GM23338 (cell line): ENCODE results near the gene SLC6A5. TPM values are rescaled to one million over a fixed set of nuclear protein-coding genes. Genes with fewer than 3 reads are reported as not detected.

ENCODE experiments used
- ATAC-seq: fragments of 200-7000 bp; cut with Tn5 transposase; 3 replicates; pipeline ENCODE4 v1.9.1; 2020
- DNase-seq: peaks from one replicate; pipeline ENCODE4 v3.0.0-alpha.2; 2015; ENCODE audit warnings: low spot score
- H2AFZ ChIP-seq: fragments of 200-600 bp; sonication (generic); 2 replicates; pipeline ENCODE4 v1.8.0; 2016; ENCODE audit warnings: antibody characterized with exemption, mild to moderate bottlenecking, moderate library complexity
- H3F3A ChIP-seq: fragments of 200-600 bp; sonication (generic); replicated peaks from 2 replicates; pipeline ENCODE4 v1.8.0; 2017; ENCODE audit warnings: antibody characterized with exemption, mixed run types, low read depth
- H3K27ac ChIP-seq: fragments of 200-600 bp; sonication (generic); 2 replicates; pipeline ENCODE4 v1.6.1; 2016; ENCODE audit warnings: low read depth
- H3K27me3 ChIP-seq: fragments of 200-600 bp; sonication (generic); 2 replicates; pipeline ENCODE4 v1.8.0; 2016; ENCODE audit warnings: mild to moderate bottlenecking, mixed run types, moderate library complexity; ENCODE audit not compliant: insufficient read depth
- H3K36me3 ChIP-seq: fragments of 200-600 bp; sonication (generic); 2 replicates; pipeline ENCODE4 v1.8.0; 2016; ENCODE audit warnings: mild to moderate bottlenecking; ENCODE audit not compliant: insufficient read depth
- H3K4me1 ChIP-seq: fragments of 200-600 bp; sonication (generic); 2 replicates; pipeline ENCODE4 v1.8.0; 2016; ENCODE audit warnings: mild to moderate bottlenecking, moderate library complexity; ENCODE audit not compliant: insufficient read depth
- H3K4me2 ChIP-seq: fragments of 200-600 bp; sonication (generic); 2 replicates; pipeline ENCODE4 v1.7.1; 2017; ENCODE audit warnings: mixed run types
- H3K4me3 ChIP-seq: fragments of 200-600 bp; sonication (generic); 2 replicates; pipeline ENCODE4 v1.6.1; 2016; ENCODE audit warnings: mixed run types
- H3K79me2 ChIP-seq: fragments of 200-600 bp; sonication (generic); replicated peaks from 2 replicates; pipeline ENCODE4 v1.8.0; 2017; ENCODE audit warnings: mild to moderate bottlenecking; ENCODE audit not compliant: insufficient read depth
- H3K9me2 ChIP-seq: fragments of 200-600 bp; sonication (generic); 2 replicates; pipeline ENCODE4 v1.8.0; 2017; ENCODE audit not compliant: insufficient read depth
- H4K20me1 ChIP-seq: fragments of 200-600 bp; sonication (generic); replicated peaks from 2 replicates; pipeline ENCODE4 v1.8.0; 2017; ENCODE audit warnings: mild to moderate bottlenecking; ENCODE audit not compliant: insufficient read depth
- H3K27ac Mint-ChIP-seq: 2 replicates; pipeline ENCODE4 v1.8.0; 2020; ENCODE audit warnings: inconsistent platforms, mild to moderate bottlenecking, moderate library complexity, mixed read lengths
- H3K27me3 Mint-ChIP-seq: 3 replicates; pipeline ENCODE4 v1.8.0; 2022; ENCODE audit warnings: low read depth, mild to moderate bottlenecking, moderate library complexity, mixed read lengths, inconsistent platforms; ENCODE audit not compliant: insufficient read depth, poor library complexity
- H3K36me3 Mint-ChIP-seq: 3 replicates; pipeline ENCODE4 v1.8.0; 2021; ENCODE audit warnings: low read depth, mild to moderate bottlenecking, inconsistent platforms, moderate library complexity, mixed read lengths
- H3K4me1 Mint-ChIP-seq: 3 replicates; pipeline ENCODE4 v1.8.0; 2020; ENCODE audit warnings: mild to moderate bottlenecking, inconsistent platforms, mixed read lengths
- H3K4me3 Mint-ChIP-seq: 3 replicates; pipeline ENCODE4 v1.8.0; 2021; ENCODE audit warnings: moderate library complexity, mild to moderate bottlenecking, inconsistent platforms, mixed read lengths
- H3K9me3 Mint-ChIP-seq: 3 replicates; pipeline ENCODE4 v1.8.0; 2020; ENCODE audit warnings: moderate library complexity, mild to moderate bottlenecking, inconsistent platforms, mixed read lengths
- CREB1 ChIP-seq: fragments of 250-450 bp; sonication (Bioruptor Pico); IDR thresholded peaks from 2 replicates; pipeline ENCODE4 v1.5.0; 2020; ENCODE audit warnings: low read depth, mild to moderate bottlenecking, moderate library complexity
- EZH2 ChIP-seq: fragments of 200-600 bp; sonication (generic); IDR thresholded peaks from one replicate; pipeline ENCODE4 v1.8.0; 2017; ENCODE audit warnings: antibody characterized with exemption, mild to moderate bottlenecking, low read depth; ENCODE audit not compliant: unreplicated experiment
- EZH2phosphoT487 ChIP-seq: fragments of 200-600 bp; sonication (generic); IDR thresholded peaks from one replicate; pipeline ENCODE4 v1.8.1; 2018; ENCODE audit warnings: antibody characterized with exemption; ENCODE audit not compliant: unreplicated experiment
- JUNB ChIP-seq: IDR thresholded peaks from one replicate; pipeline ENCODE4 v1.6.1; 2016; ENCODE audit warnings: antibody characterized with exemption; ENCODE audit not compliant: unreplicated experiment
- NANOG ChIP-seq: IDR thresholded peaks from 2 replicates; pipeline ENCODE4 v1.6.1; 2016; ENCODE audit warnings: antibody characterized with exemption, borderline replicate concordance
- POLR2AphosphoS5 ChIP-seq: IDR thresholded peaks from 2 replicates; pipeline ENCODE4 v1.6.1; 2016; ENCODE audit warnings: antibody characterized with exemption, low read depth
- STAT1 ChIP-seq: IDR thresholded peaks from one replicate; pipeline ENCODE4 v1.6.1; 2016; ENCODE audit warnings: antibody characterized with exemption; ENCODE audit not compliant: unreplicated experiment
- ZNF114 ChIP-seq: fragments of 250-450 bp; sonication (Bioruptor Pico); IDR thresholded peaks from 2 replicates; pipeline ENCODE4 v1.5.0; 2020; ENCODE audit warnings: mild to moderate bottlenecking, moderate library complexity
- ZNF331 ChIP-seq: fragments of 250-450 bp; sonication (Bioruptor Pico); IDR thresholded peaks from 2 replicates; pipeline ENCODE4 v1.5.0; 2020; ENCODE audit warnings: low read depth, mild to moderate bottlenecking, moderate library complexity
- polyA plus RNA-seq: library from polyadenylated mRNA; unstranded; fragments of >200 nt; fragmentation: Nextera tagmentation; extraction: Ambion mirVana; gene quantifications from 2 replicates; pipeline ENCODE4 v1.2.1, GENCODE V29; 2016
- total RNA-seq: library from RNA; depleted of rRNA; stranded (reverse); fragments of >200 nt; shearing (Covaris generic); gene quantifications from 2 replicates; pipeline ENCODE4 v1.2.3, GENCODE V29; 2014
- TF ChIP-seq, protein P1 (sequence below): IDR thresholded peaks from one replicate; pipeline ENCODE4 v1.6.1; 2018; ENCODE audit warnings: antibody characterized with exemption; ENCODE audit not compliant: unreplicated experiment
- TF ChIP-seq, protein P2 (sequence below), 2 experiments: fragments of 200-600 bp in 1 of 2; sonication (generic) in 1 of 2; conservative IDR thresholded peaks; 2 replicates each; pipeline versions ENCODE4 v1.5.1 to v1.6.1; 2016 to 2017; ENCODE audit warnings: antibody characterized with exemption in 2 of 2, low read depth in 2 of 2, mild to moderate bottlenecking in 2 of 2, moderate library complexity in 1 of 2
- TF ChIP-seq, protein P3 (sequence below): IDR thresholded peaks from 2 replicates; pipeline ENCODE4 v1.6.1; 2016; ENCODE audit warnings: antibody characterized with exemption

The SLC6A5 gene
- total and polyA plus RNA-seq, 2 experiments from 2014 or later, result not detected

DNA sequence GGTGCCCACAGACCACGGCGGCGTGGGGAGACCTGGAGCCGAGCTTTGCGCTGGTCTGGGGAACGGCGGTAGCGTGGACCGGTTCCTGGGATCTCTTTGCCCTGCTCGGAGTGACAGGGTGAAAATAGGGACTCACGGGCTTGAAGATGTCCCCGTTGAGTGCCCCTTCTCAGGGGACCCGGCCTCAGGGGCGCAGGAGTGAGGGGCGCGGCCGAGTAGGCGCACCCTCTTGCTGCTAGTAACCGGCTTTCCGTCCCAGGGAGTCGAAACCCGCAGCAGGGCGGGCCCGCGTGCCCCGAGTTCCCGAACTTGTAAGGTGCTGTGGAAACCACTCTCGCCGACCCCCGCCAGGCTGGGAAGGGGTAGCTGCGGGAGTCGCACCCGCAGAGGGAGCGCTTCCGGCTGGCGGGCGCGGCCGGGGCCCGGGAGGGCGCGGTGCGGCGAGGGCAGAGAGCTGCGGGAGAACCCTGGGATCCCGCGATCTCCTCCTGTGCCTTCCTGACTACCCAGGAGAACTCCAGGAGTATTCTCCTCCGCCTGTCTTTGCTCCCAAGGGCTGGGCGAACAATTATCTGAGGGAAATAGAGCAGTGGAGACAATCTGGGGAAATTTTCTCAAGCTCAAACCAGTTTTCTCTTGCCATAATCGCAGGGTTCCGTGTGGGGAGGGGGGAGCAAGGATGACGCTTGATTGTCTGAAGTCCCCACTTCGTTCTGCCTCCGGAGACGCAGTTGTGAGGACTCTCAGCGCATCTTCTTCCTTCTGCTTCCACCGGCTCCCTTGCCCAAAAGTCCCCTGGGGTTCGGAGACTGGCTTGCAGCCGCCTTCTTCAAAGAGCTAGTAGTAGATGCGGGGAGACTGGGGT, 70.6 kb downstream of the SLC6A5 start:
- Mint-ChIP-seq H3K36me3 (no peaks in the 10 kb centered on the region), H3K27me3 (peaks cover 54% of the 10 kb centered on the region), H3K9me3 (no peaks in the 10 kb centered on the region; the same call in 1 of the 3 replicates), H3K4me1 (peaks cover 27% of the 10 kb centered on the region), H3K4me3 (peak overlapping the region; percentile 81), H3K27ac (no peak overlapping the region)
- Histone ChIP-seq H3K27ac (no peak overlapping the region), H3K36me3 (no peaks in the 10 kb centered on the region), H3F3A (peaks cover 9% of the 10 kb centered on the region; the same call in 1 of the 2 replicates), H3K4me1 (peaks cover 32% of the 10 kb centered on the region), H2AFZ (peak overlapping the region; percentile 94), H3K9me2 (0 out of 2 replicates have a peak, but pooled peaks cover 1% of the 10 kb centered on the region), H3K79me2 (no peaks in the 10 kb centered on the region), H3K27me3 (peaks cover 75% of the 10 kb centered on the region), H3K4me3 (peak overlapping the region; percentile 77), H4K20me1 (peaks cover 13% of the 10 kb centered on the region), H3K4me2 (peak overlapping the region; percentile 96)
- TF ChIP-seq, protein P1, sequence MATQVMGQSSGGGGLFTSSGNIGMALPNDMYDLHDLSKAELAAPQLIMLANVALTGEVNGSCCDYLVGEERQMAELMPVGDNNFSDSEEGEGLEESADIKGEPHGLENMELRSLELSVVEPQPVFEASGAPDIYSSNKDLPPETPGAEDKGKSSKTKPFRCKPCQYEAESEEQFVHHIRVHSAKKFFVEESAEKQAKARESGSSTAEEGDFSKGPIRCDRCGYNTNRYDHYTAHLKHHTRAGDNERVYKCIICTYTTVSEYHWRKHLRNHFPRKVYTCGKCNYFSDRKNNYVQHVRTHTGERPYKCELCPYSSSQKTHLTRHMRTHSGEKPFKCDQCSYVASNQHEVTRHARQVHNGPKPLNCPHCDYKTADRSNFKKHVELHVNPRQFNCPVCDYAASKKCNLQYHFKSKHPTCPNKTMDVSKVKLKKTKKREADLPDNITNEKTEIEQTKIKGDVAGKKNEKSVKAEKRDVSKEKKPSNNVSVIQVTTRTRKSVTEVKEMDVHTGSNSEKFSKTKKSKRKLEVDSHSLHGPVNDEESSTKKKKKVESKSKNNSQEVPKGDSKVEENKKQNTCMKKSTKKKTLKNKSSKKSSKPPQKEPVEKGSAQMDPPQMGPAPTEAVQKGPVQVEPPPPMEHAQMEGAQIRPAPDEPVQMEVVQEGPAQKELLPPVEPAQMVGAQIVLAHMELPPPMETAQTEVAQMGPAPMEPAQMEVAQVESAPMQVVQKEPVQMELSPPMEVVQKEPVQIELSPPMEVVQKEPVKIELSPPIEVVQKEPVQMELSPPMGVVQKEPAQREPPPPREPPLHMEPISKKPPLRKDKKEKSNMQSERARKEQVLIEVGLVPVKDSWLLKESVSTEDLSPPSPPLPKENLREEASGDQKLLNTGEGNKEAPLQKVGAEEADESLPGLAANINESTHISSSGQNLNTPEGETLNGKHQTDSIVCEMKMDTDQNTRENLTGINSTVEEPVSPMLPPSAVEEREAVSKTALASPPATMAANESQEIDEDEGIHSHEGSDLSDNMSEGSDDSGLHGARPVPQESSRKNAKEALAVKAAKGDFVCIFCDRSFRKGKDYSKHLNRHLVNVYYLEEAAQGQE, result no peak
- TF ChIP-seq EZH2phosphoT487, result peak; percentile 55
- peak; percentile 82 for TF ChIP-seq EZH2
- peak; percentile 41 for DNase-seq
- ATAC-seq, result peak; percentile 58

DNA sequence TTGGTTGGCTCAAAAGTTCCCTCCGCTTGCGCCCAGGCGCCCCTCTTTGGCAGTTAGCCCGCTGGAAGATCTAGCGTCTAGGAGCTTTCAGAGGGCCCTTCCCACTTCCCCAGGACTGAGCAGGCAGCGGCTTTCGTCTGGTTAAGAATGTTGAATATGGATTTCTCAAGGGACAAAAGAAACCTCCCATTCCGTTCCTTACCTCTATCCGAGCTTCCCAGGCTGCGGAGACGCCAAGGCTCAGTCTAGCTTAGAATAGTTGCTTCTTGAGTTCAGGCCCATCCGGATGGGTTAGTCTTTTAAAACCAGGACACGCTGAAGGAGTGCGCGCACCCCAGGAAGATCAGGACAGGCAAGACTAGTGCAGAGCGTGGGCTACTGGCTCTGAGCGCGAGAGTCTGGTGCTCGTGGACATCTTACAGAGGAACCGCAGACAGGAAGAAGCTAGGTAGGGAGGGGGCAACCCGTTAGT, 71.6 kb downstream of the SLC6A5 start:
- Histone ChIP-seq H3K36me3 (no peaks in the 10 kb centered on the region), H3K4me3 (peak overlapping the region; percentile 77), H3K4me2 (peak overlapping the region; percentile 96), H3K27ac (no peak overlapping the region), H3K27me3 (peaks cover 67% of the 10 kb centered on the region), H4K20me1 (peaks cover 13% of the 10 kb centered on the region), H3K79me2 (no peaks in the 10 kb centered on the region), H2AFZ (peak overlapping the region; percentile 94), H3K4me1 (peaks cover 32% of the 10 kb centered on the region), H3F3A (peaks cover 9% of the 10 kb centered on the region; the same call in 1 of the 2 replicates), H3K9me2 (0 out of 2 replicates have a peak, but pooled peaks cover 4% of the 10 kb centered on the region)
- Mint-ChIP-seq H3K4me3 (peak overlapping the region; percentile 65), H3K27me3 (peaks cover 52% of the 10 kb centered on the region), H3K9me3 (no peaks in the 10 kb centered on the region; the same call in 1 of the 3 replicates), H3K4me1 (peaks cover 27% of the 10 kb centered on the region), H3K27ac (no peak overlapping the region), H3K36me3 (no peaks in the 10 kb centered on the region)
- DNase-seq (peak; percentile 67), ATAC-seq (peak; percentile 23)
- TF ChIP-seq STAT1, result no peak
- no peak for TF ChIP-seq CREB1 (CRISPR knock-in tag)
- no peak for TF ChIP-seq POLR2AphosphoS5
- no peak for TF ChIP-seq EZH2
- TF ChIP-seq, protein P2, sequence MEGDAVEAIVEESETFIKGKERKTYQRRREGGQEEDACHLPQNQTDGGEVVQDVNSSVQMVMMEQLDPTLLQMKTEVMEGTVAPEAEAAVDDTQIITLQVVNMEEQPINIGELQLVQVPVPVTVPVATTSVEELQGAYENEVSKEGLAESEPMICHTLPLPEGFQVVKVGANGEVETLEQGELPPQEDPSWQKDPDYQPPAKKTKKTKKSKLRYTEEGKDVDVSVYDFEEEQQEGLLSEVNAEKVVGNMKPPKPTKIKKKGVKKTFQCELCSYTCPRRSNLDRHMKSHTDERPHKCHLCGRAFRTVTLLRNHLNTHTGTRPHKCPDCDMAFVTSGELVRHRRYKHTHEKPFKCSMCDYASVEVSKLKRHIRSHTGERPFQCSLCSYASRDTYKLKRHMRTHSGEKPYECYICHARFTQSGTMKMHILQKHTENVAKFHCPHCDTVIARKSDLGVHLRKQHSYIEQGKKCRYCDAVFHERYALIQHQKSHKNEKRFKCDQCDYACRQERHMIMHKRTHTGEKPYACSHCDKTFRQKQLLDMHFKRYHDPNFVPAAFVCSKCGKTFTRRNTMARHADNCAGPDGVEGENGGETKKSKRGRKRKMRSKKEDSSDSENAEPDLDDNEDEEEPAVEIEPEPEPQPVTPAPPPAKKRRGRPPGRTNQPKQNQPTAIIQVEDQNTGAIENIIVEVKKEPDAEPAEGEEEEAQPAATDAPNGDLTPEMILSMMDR (conservative IDR thresholded peaks at IDR 0.05; ENCODE audit: low read depth in 2 of 2), result no peak
- no peak for TF ChIP-seq JUNB
- no peak for TF ChIP-seq ZNF331 (CRISPR knock-in tag)
- TF ChIP-seq, protein P3, sequence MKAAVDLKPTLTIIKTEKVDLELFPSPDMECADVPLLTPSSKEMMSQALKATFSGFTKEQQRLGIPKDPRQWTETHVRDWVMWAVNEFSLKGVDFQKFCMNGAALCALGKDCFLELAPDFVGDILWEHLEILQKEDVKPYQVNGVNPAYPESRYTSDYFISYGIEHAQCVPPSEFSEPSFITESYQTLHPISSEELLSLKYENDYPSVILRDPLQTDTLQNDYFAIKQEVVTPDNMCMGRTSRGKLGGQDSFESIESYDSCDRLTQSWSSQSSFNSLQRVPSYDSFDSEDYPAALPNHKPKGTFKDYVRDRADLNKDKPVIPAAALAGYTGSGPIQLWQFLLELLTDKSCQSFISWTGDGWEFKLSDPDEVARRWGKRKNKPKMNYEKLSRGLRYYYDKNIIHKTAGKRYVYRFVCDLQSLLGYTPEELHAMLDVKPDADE, result no peak
- no peak for TF ChIP-seq NANOG
- TF ChIP-seq, protein P1, result no peak
- TF ChIP-seq ZNF114, result no peak
- TF ChIP-seq EZH2phosphoT487, result no peak
